Measurements from ENCODE around the gene FTSJ1. TPM values are rescaled to one million over a fixed set of nuclear protein-coding genes. Genes with fewer than 3 reads are reported as not detected.
"Not testable (repeated sequence)": the region's sequence is repeated elsewhere in the genome, so short reads cannot be mapped to it uniquely, and the experiment has no call there.

Gene FTSJ1
- total and polyA plus RNA-seq, 4 donors = 25.7 to 63.1 (median 47.6) TPM

DNA sequence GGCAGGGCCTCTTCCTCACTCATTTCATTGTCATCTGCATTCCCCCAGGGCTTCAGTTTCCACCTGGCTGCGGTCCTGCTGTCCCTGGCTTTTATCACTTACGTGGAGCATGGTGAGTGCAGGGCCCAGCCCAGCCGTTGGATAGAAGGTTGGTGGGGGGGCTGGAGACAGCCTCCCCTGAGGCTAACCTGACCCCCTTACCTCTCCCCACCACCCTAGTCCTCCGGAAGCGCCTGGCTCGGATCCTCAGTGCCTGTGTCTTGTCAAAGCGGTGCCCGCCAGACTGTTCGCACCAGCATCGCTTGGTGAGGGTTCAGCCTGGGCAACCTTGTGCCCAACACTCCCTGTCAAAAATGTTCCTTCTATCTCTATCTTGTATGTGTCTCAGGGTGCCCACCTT lies 39.8 kb downstream of the FTSJ1 start:
- Histone ChIP-seq H3K27me3 (ENCODE audit: control insufficient read depth, insufficient read depth, low read length) (no peaks in the 10 kb centered on the region), H3K4me1 (ENCODE audit: control insufficient read depth, insufficient read depth, low read length) (no peaks in the 10 kb centered on the region), H3K36me3 (ENCODE audit: control insufficient read depth, insufficient read depth, low read length) (peaks cover 38% of the 10 kb centered on the region), H3K4me3 (ENCODE audit: low read depth, low read length) (no peak overlapping the region), H3K9me3 (ENCODE audit: control insufficient read depth, insufficient read depth, low read length) (peaks cover 2% of the 10 kb centered on the region), H3K27ac (ENCODE audit: low read depth, low read length) (no peak overlapping the region)
- no peak for DNase-seq (ENCODE audit: low read depth in 4 of 6, low spot score in 6 of 6)
- WGBS (ENCODE audit: insufficient coverage) = 86% methylated on average over 7 of the region's 10 CpGs

DNA sequence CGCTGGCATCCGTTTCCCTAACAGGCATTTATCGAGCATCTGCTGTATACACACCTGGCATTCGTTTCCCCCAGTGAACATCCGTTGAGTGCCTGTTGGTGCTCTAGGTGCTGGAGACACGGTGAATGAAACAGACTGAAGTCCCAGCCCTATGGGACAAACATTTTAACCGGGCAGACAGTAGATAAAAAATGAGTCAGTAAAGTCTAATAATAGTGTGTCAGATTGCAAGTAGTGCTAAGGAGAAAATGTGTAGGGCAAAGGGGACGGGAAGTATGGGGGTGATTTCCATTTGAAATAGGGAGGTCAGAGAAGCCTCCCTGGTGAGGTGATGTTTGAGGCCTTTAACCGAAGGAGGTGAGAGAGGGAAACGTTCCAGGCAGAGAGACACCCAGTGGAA lies 40.3 kb downstream of the FTSJ1 start:
- WGBS (ENCODE audit: insufficient coverage) = 76% methylated on average over 10 of the region's 10 CpGs
- H3K4me3 ChIP-seq (ENCODE audit: low read depth, low read length) = no peak overlapping the region
- H3K27ac ChIP-seq (ENCODE audit: low read depth, low read length) = no peak overlapping the region
- DNase-seq (ENCODE audit: low read depth in 4 of 6, low spot score in 6 of 6) = no peak
- no peaks in the 10 kb centered on the region for H3K4me1 ChIP-seq (ENCODE audit: control insufficient read depth, insufficient read depth, low read length)
- H3K36me3 ChIP-seq (ENCODE audit: control insufficient read depth, insufficient read depth, low read length) = peaks cover 35% of the 10 kb centered on the region
- peaks cover 2% of the 10 kb centered on the region for H3K9me3 ChIP-seq (ENCODE audit: control insufficient read depth, insufficient read depth, low read length)
- H3K27me3 ChIP-seq (ENCODE audit: control insufficient read depth, insufficient read depth, low read length) = no peaks in the 10 kb centered on the region

DNA sequence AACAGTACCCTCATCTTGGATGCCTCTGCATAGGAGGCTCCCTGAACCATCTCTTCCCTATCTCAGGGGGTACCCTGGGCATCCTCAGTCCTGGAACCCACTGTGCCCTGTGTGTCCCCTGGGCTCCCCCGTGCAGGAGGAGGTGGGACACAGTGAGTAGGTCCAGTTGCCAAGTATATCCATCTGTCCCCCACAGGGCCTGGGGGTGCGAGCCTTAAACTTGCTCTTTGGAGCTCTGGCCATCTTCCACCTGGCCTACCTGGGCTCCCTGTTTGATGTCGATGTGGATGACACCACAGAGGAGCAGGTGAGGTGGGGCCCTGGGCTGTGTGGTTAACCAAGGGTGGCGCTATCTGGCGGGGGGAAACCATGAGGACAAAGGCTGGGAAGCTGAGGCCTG lies 41.0 kb downstream of the FTSJ1 start:
- H3K36me3 ChIP-seq (ENCODE audit: control insufficient read depth, insufficient read depth, low read length) = peaks cover 31% of the 10 kb centered on the region
- WGBS (ENCODE audit: insufficient coverage) = 71% methylated on average over 5 of the region's 5 CpGs
- H3K27ac ChIP-seq (ENCODE audit: low read depth, low read length) = no peak overlapping the region

GRCh38 chrX:48519481-48519880 lies 43.5 kb downstream of the FTSJ1 start:
- 50% methylated on average over 2 of the region's 4 CpGs for WGBS (ENCODE audit: insufficient coverage)
- not testable (repeated sequence) for H3K4me3 ChIP-seq (ENCODE audit: low read depth, low read length); H3K27me3 ChIP-seq (ENCODE audit: control insufficient read depth, insufficient read depth, low read length); H3K9me3 ChIP-seq (ENCODE audit: control insufficient read depth, insufficient read depth, low read length); H3K4me1 ChIP-seq (ENCODE audit: control insufficient read depth, insufficient read depth, low read length); H3K27ac ChIP-seq (ENCODE audit: low read depth, low read length); DNase-seq (ENCODE audit: low read depth in 4 of 6, low spot score in 6 of 6)
- H3K36me3 ChIP-seq (ENCODE audit: control insufficient read depth, insufficient read depth, low read length) = peaks cover 16% of the 10 kb centered on the region

More for the DNA sequence above, 41.0 kb downstream of the FTSJ1 start:
- Histone ChIP-seq H3K4me1 (ENCODE audit: control insufficient read depth, insufficient read depth, low read length) (no peaks in the 10 kb centered on the region), H3K9me3 (ENCODE audit: control insufficient read depth, insufficient read depth, low read length) (peaks cover 2% of the 10 kb centered on the region), H3K27me3 (ENCODE audit: control insufficient read depth, insufficient read depth, low read length) (no peaks in the 10 kb centered on the region), H3K4me3 (ENCODE audit: low read depth, low read length) (no peak overlapping the region)
- DNase-seq (ENCODE audit: low read depth in 4 of 6, low spot score in 6 of 6) = no peak

DNA sequence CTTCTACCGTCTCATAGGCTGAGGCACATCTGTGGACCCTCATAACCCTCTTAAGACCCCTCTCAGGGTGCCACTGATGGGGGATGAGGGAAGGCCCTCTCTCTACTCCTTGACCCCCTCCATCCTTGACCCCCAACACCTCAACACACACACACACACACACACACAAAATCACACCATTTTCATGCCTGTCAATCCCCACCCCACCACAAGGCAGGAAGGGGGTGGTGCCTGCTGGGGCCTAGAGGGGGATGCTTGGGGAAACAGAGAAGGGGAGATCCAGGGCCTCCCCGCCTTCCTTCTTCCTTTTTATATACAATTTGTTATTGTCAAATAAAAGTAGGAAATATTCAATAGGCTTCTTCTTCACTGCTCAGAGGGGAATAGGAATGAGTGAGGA lies 44.5 kb downstream of the FTSJ1 start:
- H3K4me1 ChIP-seq (ENCODE audit: control insufficient read depth, insufficient read depth, low read length) = peaks cover 10% of the 10 kb centered on the region
- no peak for DNase-seq (ENCODE audit: low read depth in 4 of 6, low spot score in 6 of 6)
- peaks cover 11% of the 10 kb centered on the region for H3K36me3 ChIP-seq (ENCODE audit: control insufficient read depth, insufficient read depth, low read length)
- no peaks in the 10 kb centered on the region for H3K27me3 ChIP-seq (ENCODE audit: control insufficient read depth, insufficient read depth, low read length)
- H3K9me3 ChIP-seq (ENCODE audit: control insufficient read depth, insufficient read depth, low read length) = peaks cover 2% of the 10 kb centered on the region
- H3K27ac ChIP-seq (ENCODE audit: low read depth, low read length) = no peak overlapping the region
- H3K4me3 ChIP-seq (ENCODE audit: low read depth, low read length) = no peak overlapping the region
- WGBS (ENCODE audit: insufficient coverage) = no CpG with 5 or more reads among the region's 2 CpGs

DNA sequence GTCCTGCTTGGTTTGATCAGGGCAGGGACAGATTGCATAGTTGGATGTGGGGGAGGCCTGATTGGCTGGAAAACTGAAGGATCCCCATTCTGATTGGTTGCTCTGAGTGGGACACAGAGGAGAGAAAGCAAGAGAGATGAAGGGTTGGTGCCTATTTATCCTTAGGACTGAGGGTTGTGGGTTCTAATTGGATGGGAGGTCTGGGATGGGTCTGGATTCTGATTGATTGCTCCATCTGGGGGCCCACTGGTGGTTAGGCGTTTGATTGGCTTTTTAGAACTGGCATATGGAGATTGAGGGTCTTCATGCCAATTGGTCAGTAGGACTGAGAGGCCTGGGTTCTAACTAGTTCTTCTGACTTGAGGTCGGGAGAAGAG lies 45.0 kb downstream of the FTSJ1 start:
- 44% methylated on average over 2 of the region's 2 CpGs for WGBS (ENCODE audit: insufficient coverage)
- peak overlapping the region; percentile 6 for H3K27ac ChIP-seq (ENCODE audit: low read depth, low read length)
- peaks cover 2% of the 10 kb centered on the region for H3K9me3 ChIP-seq (ENCODE audit: control insufficient read depth, insufficient read depth, low read length)
- peak in 4 of 6 donors; percentile 6 to 81 (median 24) for DNase-seq (ENCODE audit: low read depth in 4 of 6, low spot score in 6 of 6)
- no peaks in the 10 kb centered on the region for H3K27me3 ChIP-seq (ENCODE audit: control insufficient read depth, insufficient read depth, low read length)
- peak overlapping the region; percentile 50 for H3K4me3 ChIP-seq (ENCODE audit: low read depth, low read length)
- peaks cover 8% of the 10 kb centered on the region for H3K36me3 ChIP-seq (ENCODE audit: control insufficient read depth, insufficient read depth, low read length)
- peaks cover 10% of the 10 kb centered on the region for H3K4me1 ChIP-seq (ENCODE audit: control insufficient read depth, insufficient read depth, low read length)

- Histone ChIP-seq H3K4me3 (ENCODE audit: low read depth, low read length) (peak within 1 kb of the TSS; percentile 50), H3K27me3 (ENCODE audit: control insufficient read depth, insufficient read depth, low read length) (no peaks in the 10 kb centered on the region), H3K4me1 (ENCODE audit: control insufficient read depth, insufficient read depth, low read length) (peaks cover 10% of the 10 kb centered on the region), H3K36me3 (ENCODE audit: control insufficient read depth, insufficient read depth, low read length) (peaks cover 7% of the 10 kb centered on the region), H3K9me3 (ENCODE audit: control insufficient read depth, insufficient read depth, low read length) (peaks cover under 1% of the 10 kb centered on the region), H3K27ac (ENCODE audit: low read depth, low read length) (peak within 1 kb of the TSS; percentile 6)
- DNase-seq (ENCODE audit: low read depth in 4 of 6, low spot score in 6 of 6) = peak; percentile 58 to 98 (median 79)
- WGBS (ENCODE audit: insufficient coverage) = 25% methylated on average over 54 of the region's 66 CpGs
Measured at GRCh38 chrX:48521353-48522243, 45.6 kb downstream of the FTSJ1 start, which contains the start of gene EBP. Gene EBP (plus strand): TSS chrX:48521808. CDS start chrX:48523772, 1,964 bp downstream.

- Histone ChIP-seq H3K9me3 (ENCODE audit: control insufficient read depth, insufficient read depth, low read length) (no peaks in the 10 kb centered on the region), H3K4me1 (ENCODE audit: control insufficient read depth, insufficient read depth, low read length) (peaks cover 10% of the 10 kb centered on the region), H3K27me3 (ENCODE audit: control insufficient read depth, insufficient read depth, low read length) (no peaks in the 10 kb centered on the region), H3K36me3 (ENCODE audit: control insufficient read depth, insufficient read depth, low read length) (no peaks in the 10 kb centered on the region), H3K4me3 (ENCODE audit: low read depth, low read length) (peak overlapping the region; percentile 50), H3K27ac (ENCODE audit: low read depth, low read length) (peak overlapping the region; percentile 6)
- 44% methylated on average over 10 of the region's 10 CpGs for WGBS (ENCODE audit: insufficient coverage)
- no peak for DNase-seq (ENCODE audit: low read depth in 4 of 6, low spot score in 6 of 6)
Measured at GRCh38 chrX:48522291-48522690, 46.3 kb downstream of the FTSJ1 start.

DNA sequence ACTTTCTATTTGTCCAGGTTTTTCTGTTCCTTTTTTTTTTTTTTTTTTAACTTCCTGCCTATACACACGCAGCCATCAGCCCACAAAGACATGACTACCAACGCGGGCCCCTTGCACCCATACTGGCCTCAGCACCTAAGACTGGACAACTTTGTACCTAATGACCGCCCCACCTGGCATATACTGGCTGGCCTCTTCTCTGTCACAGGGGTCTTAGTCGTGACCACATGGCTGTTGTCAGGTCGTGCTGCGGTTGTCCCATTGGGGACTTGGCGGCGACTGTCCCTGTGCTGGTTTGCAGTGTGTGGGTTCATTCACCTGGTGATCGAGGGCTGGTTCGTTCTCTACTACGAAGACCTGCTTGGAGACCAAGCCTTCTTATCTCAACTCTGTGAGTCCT lies 47.7 kb downstream of the FTSJ1 start:
- DNase-seq (ENCODE audit: low read depth in 4 of 6, low spot score in 6 of 6) = no peak
- no peaks in the 10 kb centered on the region for H3K27me3 ChIP-seq (ENCODE audit: control insufficient read depth, insufficient read depth, low read length)
- H3K27ac ChIP-seq (ENCODE audit: low read depth, low read length) = no peak overlapping the region
- peaks cover 10% of the 10 kb centered on the region for H3K4me1 ChIP-seq (ENCODE audit: control insufficient read depth, insufficient read depth, low read length)
- no peaks in the 10 kb centered on the region for H3K9me3 ChIP-seq (ENCODE audit: control insufficient read depth, insufficient read depth, low read length)
- WGBS (ENCODE audit: insufficient coverage) = 89% methylated on average over 11 of the region's 12 CpGs
- no peak overlapping the region for H3K4me3 ChIP-seq (ENCODE audit: low read depth, low read length)
- H3K36me3 ChIP-seq (ENCODE audit: control insufficient read depth, insufficient read depth, low read length) = peaks cover 7% of the 10 kb centered on the region

DNA sequence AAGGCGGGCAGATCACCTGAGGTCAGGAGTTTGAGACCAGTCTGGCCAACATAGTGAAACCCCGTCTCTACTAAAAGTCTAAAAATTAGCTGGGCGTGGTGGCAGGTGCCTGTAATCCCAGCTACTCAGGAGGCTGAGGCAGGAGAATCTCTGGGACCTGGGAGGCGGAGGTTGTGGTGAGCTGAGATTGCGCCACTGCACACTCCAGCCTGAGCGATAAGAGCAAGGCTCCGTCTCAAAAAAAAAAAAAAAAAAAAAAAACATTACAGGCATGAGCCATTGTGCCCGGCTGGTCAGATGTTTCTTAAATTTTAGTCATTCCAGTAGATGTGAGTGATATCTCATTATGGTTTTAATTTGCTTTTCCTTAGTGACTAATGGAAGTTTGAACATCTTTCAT lies 49.9 kb downstream of the FTSJ1 start:
- 86% methylated on average over 2 of the region's 8 CpGs for WGBS (ENCODE audit: insufficient coverage)
- H3K27me3 ChIP-seq (ENCODE audit: control insufficient read depth, insufficient read depth, low read length); DNase-seq (ENCODE audit: low read depth in 4 of 6, low spot score in 6 of 6); H3K4me3 ChIP-seq (ENCODE audit: low read depth, low read length); H3K4me1 ChIP-seq (ENCODE audit: control insufficient read depth, insufficient read depth, low read length); H3K9me3 ChIP-seq (ENCODE audit: control insufficient read depth, insufficient read depth, low read length); H3K27ac ChIP-seq (ENCODE audit: low read depth, low read length): not testable (repeated sequence)
- peaks cover 12% of the 10 kb centered on the region for H3K36me3 ChIP-seq (ENCODE audit: control insufficient read depth, insufficient read depth, low read length)
